Activated naive CD4-positive, alpha-beta T cell treated with anti-CD3 and anti-CD28 coated beads, Interleukin-2, amount 50 U/mL, for 24 hours (primary cell): ENCODE measurements around the gene KBTBD13.
A peak's percentile ranks its signal among the peaks of the same experiment; 100 is the strongest.
"Not testable (repeated sequence)": the region's sequence is repeated elsewhere in the genome, so short reads cannot be mapped to it uniquely, and the experiment has no call there.

Experiments used
- H3K27ac Mint-ChIP-seq: one replicate; pipeline ENCODE4 v1.8.0; 2021; ENCODE audit warnings: mild to moderate bottlenecking, mixed read lengths
- H3K27me3 Mint-ChIP-seq: one replicate; pipeline ENCODE4 v1.8.0; 2021; ENCODE audit warnings: mixed read lengths
- H3K36me3 Mint-ChIP-seq: one replicate; pipeline ENCODE4 v1.8.0; 2021; ENCODE audit warnings: mixed read lengths
- H3K4me1 Mint-ChIP-seq: one replicate; pipeline ENCODE4 v1.8.0; 2021; ENCODE audit warnings: mixed read lengths
- H3K4me3 Mint-ChIP-seq: one replicate; pipeline ENCODE4 v1.8.0; 2021; ENCODE audit warnings: mild to moderate bottlenecking, mixed read lengths
- H3K9me3 Mint-ChIP-seq: one replicate; pipeline ENCODE4 v1.8.0; 2021; ENCODE audit warnings: mixed read lengths

The KBTBD13 gene

GRCh38 chr15:65044218-65044617 lies 32.3 kb upstream of the KBTBD13 start:
- not testable (repeated sequence) for H3K27me3 Mint-ChIP-seq, H3K36me3 Mint-ChIP-seq, H3K4me1 Mint-ChIP-seq, H3K27ac Mint-ChIP-seq, H3K9me3 Mint-ChIP-seq, H3K4me3 Mint-ChIP-seq

- Mint-ChIP-seq H3K4me3 (no peak within 1 kb of the TSS), H3K4me1 (peaks cover 8% of the 10 kb centered on the region), H3K36me3 (no peaks in the 10 kb centered on the region), H3K27me3 (no peaks in the 10 kb centered on the region), H3K27ac (no peak within 1 kb of the TSS), H3K9me3 (no peaks in the 10 kb centered on the region)
These were observed 31.6 kb upstream of the KBTBD13 start, which contains the start of gene SLC51B for GRCh38 chr15:65044724-65045481. SLC51B (plus strand) TSS chr15:65045387; CDS start chr15:65050005, 4,618 bp downstream.

GRCh38 chr15:65048241-65048640 lies 28.3 kb upstream of the KBTBD13 start:
- H3K36me3 Mint-ChIP-seq, result no peaks in the 10 kb centered on the region

GRCh38 chr15:65049418-65049840 lies 27.1 kb upstream of the KBTBD13 start:
- Mint-ChIP-seq H3K4me3 (peak overlapping the region; percentile 63), H3K36me3 (no peaks in the 10 kb centered on the region), H3K9me3 (no peaks in the 10 kb centered on the region), H3K27me3 (no peaks in the 10 kb centered on the region), H3K4me1 (peaks cover 13% of the 10 kb centered on the region), H3K27ac (no peak overlapping the region)

More at GRCh38 chr15:65048241-65048640, 28.3 kb upstream of the KBTBD13 start:
- Mint-ChIP-seq H3K27ac (no peak overlapping the region), H3K4me1 (peaks cover 13% of the 10 kb centered on the region), H3K9me3 (no peaks in the 10 kb centered on the region), H3K4me3 (no peak overlapping the region), H3K27me3 (no peaks in the 10 kb centered on the region)

- Mint-ChIP-seq H3K9me3 (no peaks in the 10 kb centered on the region), H3K4me3 (no peak overlapping the region), H3K4me1 (peaks cover 13% of the 10 kb centered on the region), H3K27ac (no peak overlapping the region), H3K36me3 (no peaks in the 10 kb centered on the region), H3K27me3 (no peaks in the 10 kb centered on the region)
These were observed 26.3 kb upstream of the KBTBD13 start for GRCh38 chr15:65050270-65050669.

GRCh38 chr15:65051266-65051665 lies 25.3 kb upstream of the KBTBD13 start:
- Mint-ChIP-seq H3K27ac (no peak overlapping the region), H3K36me3 (no peaks in the 10 kb centered on the region)

GRCh38 chr15:65052956-65053355 lies 23.6 kb upstream of the KBTBD13 start:
- Mint-ChIP-seq H3K4me3 (no peak overlapping the region), H3K27me3 (no peaks in the 10 kb centered on the region), H3K9me3 (no peaks in the 10 kb centered on the region), H3K36me3 (no peaks in the 10 kb centered on the region), H3K4me1 (peaks cover 13% of the 10 kb centered on the region), H3K27ac (no peak overlapping the region)

More at GRCh38 chr15:65051266-65051665, 25.3 kb upstream of the KBTBD13 start:
- Mint-ChIP-seq H3K4me3 (no peak overlapping the region), H3K27me3 (no peaks in the 10 kb centered on the region), H3K4me1 (peaks cover 13% of the 10 kb centered on the region), H3K9me3 (no peaks in the 10 kb centered on the region)

GRCh38 chr15:65054333-65055200 lies 22.0 kb upstream of the KBTBD13 start:
- no peak overlapping the region for H3K4me3 Mint-ChIP-seq
- no peaks in the 10 kb centered on the region for H3K9me3 Mint-ChIP-seq
- no peak overlapping the region for H3K27ac Mint-ChIP-seq
- no peaks in the 10 kb centered on the region for H3K36me3 Mint-ChIP-seq
- H3K27me3 Mint-ChIP-seq, result no peaks in the 10 kb centered on the region
- peaks cover 8% of the 10 kb centered on the region for H3K4me1 Mint-ChIP-seq

GRCh38 chr15:65055201-65055870 lies 21.2 kb upstream of the KBTBD13 start:
- Mint-ChIP-seq H3K4me3 (no peak overlapping the region), H3K36me3 (no peaks in the 10 kb centered on the region), H3K27me3 (no peaks in the 10 kb centered on the region), H3K4me1 (peaks cover 1% of the 10 kb centered on the region), H3K9me3 (no peaks in the 10 kb centered on the region), H3K27ac (no peak overlapping the region)

GRCh38 chr15:65056106-65056505 lies 20.4 kb upstream of the KBTBD13 start:
- Mint-ChIP-seq H3K36me3 (no peaks in the 10 kb centered on the region), H3K27ac (no peak overlapping the region), H3K4me3 (no peak overlapping the region), H3K27me3 (no peaks in the 10 kb centered on the region), H3K9me3 (no peaks in the 10 kb centered on the region), H3K4me1 (no peaks in the 10 kb centered on the region)

- Mint-ChIP-seq H3K36me3 (no peaks in the 10 kb centered on the region), H3K9me3 (no peaks in the 10 kb centered on the region), H3K4me1 (no peaks in the 10 kb centered on the region), H3K27me3 (no peaks in the 10 kb centered on the region), H3K27ac (no peak overlapping the region), H3K4me3 (no peak overlapping the region)
These were observed 19.5 kb upstream of the KBTBD13 start for GRCh38 chr15:65056868-65057548.

GRCh38 chr15:65057549-65057940 lies 19.0 kb upstream of the KBTBD13 start:
- H3K4me3 Mint-ChIP-seq, result no peak overlapping the region
- H3K36me3 Mint-ChIP-seq, result no peaks in the 10 kb centered on the region
- no peaks in the 10 kb centered on the region for H3K9me3 Mint-ChIP-seq
- no peak overlapping the region for H3K27ac Mint-ChIP-seq
- H3K27me3 Mint-ChIP-seq, result no peaks in the 10 kb centered on the region
- no peaks in the 10 kb centered on the region for H3K4me1 Mint-ChIP-seq

GRCh38 chr15:65058394-65059368 lies 17.9 kb upstream of the KBTBD13 start:
- no peaks in the 10 kb centered on the region for H3K9me3 Mint-ChIP-seq
- H3K27ac Mint-ChIP-seq, result no peak overlapping the region
- H3K4me3 Mint-ChIP-seq, result no peak overlapping the region
- no peaks in the 10 kb centered on the region for H3K36me3 Mint-ChIP-seq
- H3K27me3 Mint-ChIP-seq, result no peaks in the 10 kb centered on the region
- no peaks in the 10 kb centered on the region for H3K4me1 Mint-ChIP-seq

- Mint-ChIP-seq H3K4me1 (no peaks in the 10 kb centered on the region), H3K4me3 (no peak overlapping the region), H3K27ac (no peak overlapping the region)
These were observed 17.2 kb upstream of the KBTBD13 start for GRCh38 chr15:65059369-65059750.

More at GRCh38 chr15:65059369-65059750, 17.2 kb upstream of the KBTBD13 start:
- no peaks in the 10 kb centered on the region for H3K27me3 Mint-ChIP-seq
- no peaks in the 10 kb centered on the region for H3K36me3 Mint-ChIP-seq
- no peaks in the 10 kb centered on the region for H3K9me3 Mint-ChIP-seq
